GM21576 (cell line): ENCODE measurements around the gene GTF2I.
"Not testable (repeated sequence)": the region's sequence is repeated elsewhere in the genome, so short reads cannot be mapped to it uniquely, and the experiment has no call there.

Experiments
- ATAC-seq: cut with Tn5 transposase; IDR thresholded peaks from one replicate; pipeline ENCODE4 v1.9.1; 2021; ENCODE audit warnings: mild to moderate bottlenecking, moderate library complexity; ENCODE audit not compliant: unreplicated experiment

The GTF2I gene

GRCh38 chr7:74657692-74658177 lies at the start of gene GTF2I:
Gene GTF2I, plus strand, starts transcription at chr7:74657718. Its CDS starts 31,411 bp downstream, at chr7:74689129.
- peak; percentile 12 for ATAC-seq

- ATAC-seq, result no peak
Observed at GRCh38 chr7:74612015-74612829, 45.3 kb upstream of the GTF2I start.

- no peak for ATAC-seq
Observed at GRCh38 chr7:74615933-74616780, 41.4 kb upstream of the GTF2I start.

- no peak for ATAC-seq
Observed at GRCh38 chr7:74617180-74617744, 40.3 kb upstream of the GTF2I start.

- ATAC-seq, result no peak
Observed at GRCh38 chr7:74619235-74619860, 38.2 kb upstream of the GTF2I start.

GRCh38 chr7:74622228-74622749 lies 35.2 kb upstream of the GTF2I start:
- ATAC-seq, result no peak

- ATAC-seq, result no peak
Observed at GRCh38 chr7:74623135-74623534, 34.4 kb upstream of the GTF2I start.

- no peak for ATAC-seq
Observed at GRCh38 chr7:74625446-74625845, 32.1 kb upstream of the GTF2I start.

GRCh38 chr7:74627661-74628411 lies 29.7 kb upstream of the GTF2I start:
- ATAC-seq, result no peak

GRCh38 chr7:74632505-74632904 lies 25.0 kb upstream of the GTF2I start:
- no peak for ATAC-seq

- ATAC-seq, result no peak
Observed at GRCh38 chr7:74633451-74633921, 24.0 kb upstream of the GTF2I start.

GRCh38 chr7:74637745-74638144 lies 19.8 kb upstream of the GTF2I start:
- no peak for ATAC-seq

GRCh38 chr7:74650055-74650454 lies 7.5 kb upstream of the GTF2I start:
- peak; percentile 73 for ATAC-seq

GRCh38 chr7:74650493-74651132 lies 6.9 kb upstream of the GTF2I start:
- peak; percentile 54 for ATAC-seq

GRCh38 chr7:74651133-74651504 lies 6.4 kb upstream of the GTF2I start:
- not testable (repeated sequence) for ATAC-seq

- no peak for ATAC-seq
Observed at GRCh38 chr7:74653686-74654181, 3.8 kb upstream of the GTF2I start.

- no peak for ATAC-seq
Observed at GRCh38 chr7:74654811-74655210, 2.7 kb upstream of the GTF2I start.

- ATAC-seq, result no peak
Observed at GRCh38 chr7:74655324-74655723, 2.2 kb upstream of the GTF2I start.

GRCh38 chr7:74655768-74656440 lies 1.6 kb upstream of the GTF2I start:
- ATAC-seq, result no peak
